ENCODE data around the gene AVPR1A.

AVPR1A gene

GRCh38 chr12:63093711-63094110, 57.3 kb downstream of the AVPR1A start:
- DNase-seq (ENCODE audit: low read depth): peak; percentile 10

DNA sequence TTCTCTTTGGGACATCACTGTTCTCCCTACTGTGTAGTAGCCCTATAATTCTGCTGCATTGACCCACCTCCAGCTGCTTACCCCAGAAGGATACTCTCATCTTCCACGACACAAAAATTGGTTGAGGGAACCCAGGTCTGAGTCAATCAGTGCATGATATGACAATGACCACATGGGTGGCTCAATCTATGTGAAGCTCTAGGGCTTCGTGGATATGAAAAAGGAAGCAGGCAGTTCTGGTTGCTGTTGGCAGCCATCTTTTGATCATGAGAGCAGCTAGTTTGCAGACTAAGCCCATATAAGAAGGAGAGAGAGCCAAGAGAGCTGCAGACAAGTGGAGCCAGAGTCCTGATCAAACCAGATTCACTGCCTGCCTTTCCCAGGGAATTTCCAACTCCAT, 57.9 kb downstream of the AVPR1A start:
- DNase-seq (ENCODE audit: low read depth): no peak

Data from iris pigment epithelial cell (primary cell).